ENCODE data around the gene MPG. TPM values are rescaled to one million over a fixed set of nuclear protein-coding genes. Genes with fewer than 3 reads are reported as not detected.

MPG gene
- total and polyA plus RNA-seq, 2 experiments from 2014 or later: 38.0 to 91.1 TPM

DNA sequence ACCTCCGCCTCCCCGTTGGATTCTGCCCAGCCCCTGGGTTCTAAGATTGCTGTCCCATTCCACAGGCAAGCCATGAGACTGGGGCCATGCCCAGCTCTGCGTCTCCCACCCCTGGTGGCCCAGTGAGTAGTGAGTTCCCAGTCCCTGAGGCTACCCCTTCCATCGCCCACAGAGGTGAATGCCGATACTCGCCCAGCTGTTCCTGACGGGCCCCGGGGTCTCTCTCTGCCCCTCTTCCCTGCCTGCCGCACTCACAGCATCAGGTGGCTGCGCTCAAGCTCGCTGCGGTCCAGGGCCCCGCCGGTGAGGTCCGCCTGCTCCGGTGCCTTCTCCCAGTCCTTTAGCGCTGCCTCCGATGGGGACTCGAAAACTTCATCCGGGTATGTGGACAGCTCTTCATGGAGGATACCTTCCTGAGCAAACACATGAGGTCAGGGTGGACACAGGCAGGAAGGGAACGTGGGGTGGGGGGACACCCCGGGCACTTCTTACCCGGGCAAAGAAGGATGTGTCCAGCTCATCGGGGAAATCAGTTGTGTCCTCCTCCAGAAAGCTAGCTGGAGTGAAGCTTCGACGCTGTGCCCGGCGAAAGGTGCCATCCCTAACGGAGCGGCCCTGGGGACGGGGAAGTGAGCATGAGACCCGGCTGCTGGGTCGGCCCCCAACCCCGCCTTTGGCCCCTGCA, 15.6 kb upstream of the MPG start:
- Mint-ChIP-seq H3K4me3 (no peak overlapping the region), H3K9me3 (no peaks in the 10 kb centered on the region), H3K27me3 (ENCODE audit: insufficient read depth, low read depth, poor library complexity) (peaks cover 8% of the 10 kb centered on the region), H3K27ac (no peak overlapping the region), H3K4me1 (peaks cover 7% of the 10 kb centered on the region), H3K36me3 (ENCODE audit: low read depth) (peaks cover 34% of the 10 kb centered on the region)
- ATAC-seq: no peak
- H3K4me3 ChIP-seq: no peak overlapping the region
- no peak for TF ChIP-seq EZH2 (IDR thresholded peaks at IDR 0.05; ENCODE audit: low read depth, unreplicated experiment)
- no peak for TF ChIP-seq ZNF462 (CRISPR knock-in tag; IDR thresholded peaks at IDR 0.05)
- TF ChIP-seq CTCF (conservative IDR thresholded peaks at IDR 0.05; ENCODE audit: low read depth in 2 of 2): no peak
- no peak overlapping the region for H2AFZ ChIP-seq
- H3K27me3 ChIP-seq (ENCODE audit: insufficient read depth): no peaks in the 10 kb centered on the region
- H3F3A ChIP-seq (replicated peaks; ENCODE audit: low read depth): no peaks in the 10 kb centered on the region
- no peaks in the 10 kb centered on the region for H3K79me2 ChIP-seq (replicated peaks; ENCODE audit: insufficient read depth)
- no peaks in the 10 kb centered on the region; the same call in 1 of the 2 replicates for H4K20me1 ChIP-seq (replicated peaks; ENCODE audit: insufficient read depth)
- no peaks in the 10 kb centered on the region; the same call in 1 of the 2 replicates for H3K4me1 ChIP-seq (ENCODE audit: insufficient read depth)
- no peaks in the 10 kb centered on the region for H3K9me2 ChIP-seq (ENCODE audit: insufficient read depth)
- H3K36me3 ChIP-seq (ENCODE audit: insufficient read depth): 0 out of 2 replicates have a peak, but pooled peaks cover under 1% of the 10 kb centered on the region
- H3K4me2 ChIP-seq: no peak overlapping the region
- H3K27ac ChIP-seq (ENCODE audit: low read depth): no peak overlapping the region
- DNase-seq (ENCODE audit: low spot score): no peak

Data from GM23338 (cell line).